ENCODE measurements around the gene LDLRAD3.

DNA sequence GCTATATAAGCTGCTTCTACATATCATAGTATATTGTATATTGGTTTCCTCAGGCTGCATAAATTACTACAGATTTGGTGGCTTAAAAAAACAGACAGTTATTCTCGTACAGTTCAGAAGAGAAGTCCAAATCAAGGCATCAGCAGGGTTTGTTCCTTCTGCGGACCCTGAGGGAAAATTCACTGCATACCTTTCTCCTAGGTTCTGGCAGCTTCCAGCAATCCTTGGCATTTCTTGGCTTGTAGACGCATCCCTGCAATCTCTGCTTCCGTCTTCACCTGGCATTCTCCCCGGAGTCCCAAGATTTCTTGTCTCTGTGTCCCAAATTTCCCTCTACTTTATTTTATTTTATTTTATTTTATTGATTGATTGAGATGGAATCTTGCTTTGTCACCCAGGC, 202.6 kb downstream of the LDLRAD3 start:
- TF ChIP-seq EZH2 (IDR thresholded peaks at IDR 0.05; ENCODE audit: borderline replicate concordance, low read length) (no peak), CTCF (conservative IDR thresholded peaks at IDR 0.05 in 1 of 2, IDR thresholded peaks at IDR 0.05 in 1 of 2; ENCODE audit: extremely low read depth in 1 of 2, insufficient read depth in 1 of 2, low read depth in 1 of 2, low read length in 2 of 2) (no peak)

Measured in mammary epithelial cell (primary cell).